ENCODE measurements around the gene ZDHHC11B. TPM values are rescaled to one million over a fixed set of nuclear protein-coding genes. Genes with fewer than 3 reads are reported as not detected.
"Not testable (repeated sequence)": the region's sequence is repeated elsewhere in the genome, so short reads cannot be mapped to it uniquely, and the experiment has no call there.

ZDHHC11B gene
- total RNA-seq, 1 experiment from 2014 or later: 0.40 TPM

DNA sequence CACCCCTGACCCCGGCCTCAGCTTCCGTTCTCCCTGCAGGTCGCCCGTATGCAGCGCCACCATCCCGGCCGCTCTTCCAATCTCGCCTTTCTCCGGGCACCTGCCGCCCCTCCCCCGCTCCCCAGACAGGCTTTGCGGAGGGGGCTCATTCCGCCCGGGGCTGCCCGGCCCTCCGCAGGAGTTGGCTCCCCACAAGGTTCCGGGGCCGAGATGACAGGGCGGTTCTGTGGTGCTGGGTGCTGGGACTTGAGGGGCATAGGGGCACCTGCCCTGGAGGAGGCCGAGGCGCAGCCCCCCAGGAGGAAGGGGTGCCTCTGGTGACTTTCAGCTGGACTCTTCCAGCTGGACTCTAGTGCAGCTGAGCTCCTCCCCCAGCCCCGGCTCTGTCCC, 90.5 kb downstream of the ZDHHC11B start:
- Histone ChIP-seq H3K4me2 (ENCODE audit: low read length) (peak overlapping the region; percentile 34; the same call in 1 of the 2 replicates), H3K4me3 (ENCODE audit: low read length) (peak overlapping the region; percentile 43; the same call in 1 of the 2 replicates)
- not testable (repeated sequence) for H3K4me1 ChIP-seq (ENCODE audit: insufficient read depth, low read length)

GRCh38 chr5:693271-694041, 91.1 kb downstream of the ZDHHC11B start, which contains the start of gene TPPP:
TPPP (minus strand) TSS chr5:693352; CDS start chr5:678060, 15,292 bp downstream.
- peak; percentile 75 for DNase-seq
- not testable (repeated sequence) for BruUV-seq (replicated peaks)
- H3K9ac ChIP-seq (ENCODE audit: low read length): peak within 1 kb of the TSS; percentile 61

More for the DNA sequence above, 90.5 kb downstream of the ZDHHC11B start:
- H3F3A ChIP-seq (ENCODE audit: low read length, unreplicated experiment); H3K79me2 ChIP-seq (ENCODE audit: low read length); CTCF ChIA-PET; H3K9ac ChIP-seq (ENCODE audit: low read length); H3K9me2 ChIP-seq (replicated peaks; ENCODE audit: low read length); DNase-seq; H3K36me3 ChIP-seq (ENCODE audit: low read depth, low read length); H4K20me1 ChIP-seq (ENCODE audit: low read length); H3K27me3 ChIP-seq (ENCODE audit: low read length); POLR2A ChIA-PET (ENCODE audit: unreplicated experiment); H3K27ac ChIP-seq (ENCODE audit: low read length); H3K9me3 ChIP-seq (ENCODE audit: low read length); H2AFZ ChIP-seq (ENCODE audit: low read length); ATAC-seq; intact Hi-C loops (cut with micrococcal nuclease); BruUV-seq (replicated peaks): not testable (repeated sequence)

GRCh38 chr5:692529-693041, 91.9 kb downstream of the ZDHHC11B start:
- peak overlapping the region; percentile 69 for H3K4me3 ChIP-seq (ENCODE audit: low read length)
- ATAC-seq: peak; percentile 17
- H3K9me3 ChIP-seq (ENCODE audit: low read length); H3K4me1 ChIP-seq (ENCODE audit: insufficient read depth, low read length); H4K20me1 ChIP-seq (ENCODE audit: low read length); H3K9me2 ChIP-seq (replicated peaks; ENCODE audit: low read length); BruUV-seq (replicated peaks); DNase-seq; H3K27ac ChIP-seq (ENCODE audit: low read length); CTCF ChIA-PET; H3K27me3 ChIP-seq (ENCODE audit: low read length); H3K36me3 ChIP-seq (ENCODE audit: low read depth, low read length); intact Hi-C loops (cut with micrococcal nuclease); H3K79me2 ChIP-seq (ENCODE audit: low read length); H3F3A ChIP-seq (ENCODE audit: low read length, unreplicated experiment): not testable (repeated sequence)
- POLR2A ChIA-PET (ENCODE audit: unreplicated experiment): interaction anchor here (0.6 kb wide), 1 partner anchor 124 kb away, joined by 3 read pairs; no protein-coding TSS in a partner anchor
- 0 out of 2 replicates have a peak overlapping the region, but pooled peaks have one; percentile 45 for H2AFZ ChIP-seq (ENCODE audit: low read length)
- H3K9ac ChIP-seq (ENCODE audit: low read length): peak overlapping the region; percentile 27; the same call in 1 of the 2 replicates
- H3K4me2 ChIP-seq (ENCODE audit: low read length): peak overlapping the region; percentile 85

More at GRCh38 chr5:693271-694041, 91.1 kb downstream of the ZDHHC11B start, which contains the start of gene TPPP:
- H3K9me2 ChIP-seq (replicated peaks; ENCODE audit: low read length); intact Hi-C loops (cut with micrococcal nuclease); H3F3A ChIP-seq (ENCODE audit: low read length, unreplicated experiment); H4K20me1 ChIP-seq (ENCODE audit: low read length); H3K9me3 ChIP-seq (ENCODE audit: low read length); H3K27ac ChIP-seq (ENCODE audit: low read length); H3K36me3 ChIP-seq (ENCODE audit: low read depth, low read length); H3K4me1 ChIP-seq (ENCODE audit: insufficient read depth, low read length); H3K79me2 ChIP-seq (ENCODE audit: low read length); H3K27me3 ChIP-seq (ENCODE audit: low read length): not testable (repeated sequence)
- POLR2A ChIA-PET (ENCODE audit: unreplicated experiment): interaction anchor here (0.6 to 0.7 kb wide), 2 partner anchors 124 to 218 kb away, joined by 3 to 5 read pairs; no protein-coding TSS in a partner anchor
- peak within 1 kb of the TSS; percentile 69 for H3K4me3 ChIP-seq (ENCODE audit: low read length)
- H3K4me2 ChIP-seq (ENCODE audit: low read length): peak within 1 kb of the TSS; percentile 85
- 0 out of 2 replicates have a peak within 1 kb of the TSS, but pooled peaks have one; percentile 45 for H2AFZ ChIP-seq (ENCODE audit: low read length)
- ATAC-seq: peak; percentile 88
- CTCF ChIA-PET: interaction anchor here (0.6 kb wide), 1 partner anchor 247 kb away, joined by 7 read pairs; no protein-coding TSS in a partner anchor

- CTCF ChIA-PET: no interaction called here
- intact Hi-C loops (cut with micrococcal nuclease): no loop called here
These were observed 92.6 kb downstream of the ZDHHC11B start for GRCh38 chr5:691817-692528.

GRCh38 chr5:691049-691448, 93.5 kb downstream of the ZDHHC11B start:
- DNase-seq; H3K79me2 ChIP-seq (ENCODE audit: low read length); H3F3A ChIP-seq (ENCODE audit: low read length, unreplicated experiment); BruUV-seq (replicated peaks); H2AFZ ChIP-seq (ENCODE audit: low read length); H3K4me2 ChIP-seq (ENCODE audit: low read length); CTCF ChIA-PET; H3K36me3 ChIP-seq (ENCODE audit: low read depth, low read length); H3K9me2 ChIP-seq (replicated peaks; ENCODE audit: low read length); ATAC-seq; H3K9me3 ChIP-seq (ENCODE audit: low read length); H3K4me3 ChIP-seq (ENCODE audit: low read length); H3K9ac ChIP-seq (ENCODE audit: low read length); H3K27me3 ChIP-seq (ENCODE audit: low read length); H3K27ac ChIP-seq (ENCODE audit: low read length); intact Hi-C loops (cut with micrococcal nuclease); H4K20me1 ChIP-seq (ENCODE audit: low read length); POLR2A ChIA-PET (ENCODE audit: unreplicated experiment); H3K4me1 ChIP-seq (ENCODE audit: insufficient read depth, low read length): not testable (repeated sequence)

More at GRCh38 chr5:691817-692528, 92.6 kb downstream of the ZDHHC11B start:
- H3K4me3 ChIP-seq (ENCODE audit: low read length): peak overlapping the region; percentile 69
- no peak overlapping the region for H3K9ac ChIP-seq (ENCODE audit: low read length)
- no peak overlapping the region for H3K27ac ChIP-seq (ENCODE audit: low read length)
- POLR2A ChIA-PET (ENCODE audit: unreplicated experiment): no interaction called here
- H3F3A ChIP-seq (ENCODE audit: low read length, unreplicated experiment): no peaks in the 10 kb centered on the region
- peak overlapping the region; percentile 85 for H3K4me2 ChIP-seq (ENCODE audit: low read length)
- no peaks in the 10 kb centered on the region for H3K9me3 ChIP-seq (ENCODE audit: low read length)
- no peaks in the 10 kb centered on the region for H3K79me2 ChIP-seq (ENCODE audit: low read length)
- no peaks in the 10 kb centered on the region for H3K9me2 ChIP-seq (replicated peaks; ENCODE audit: low read length)
- TF ChIP-seq, protein P1, sequence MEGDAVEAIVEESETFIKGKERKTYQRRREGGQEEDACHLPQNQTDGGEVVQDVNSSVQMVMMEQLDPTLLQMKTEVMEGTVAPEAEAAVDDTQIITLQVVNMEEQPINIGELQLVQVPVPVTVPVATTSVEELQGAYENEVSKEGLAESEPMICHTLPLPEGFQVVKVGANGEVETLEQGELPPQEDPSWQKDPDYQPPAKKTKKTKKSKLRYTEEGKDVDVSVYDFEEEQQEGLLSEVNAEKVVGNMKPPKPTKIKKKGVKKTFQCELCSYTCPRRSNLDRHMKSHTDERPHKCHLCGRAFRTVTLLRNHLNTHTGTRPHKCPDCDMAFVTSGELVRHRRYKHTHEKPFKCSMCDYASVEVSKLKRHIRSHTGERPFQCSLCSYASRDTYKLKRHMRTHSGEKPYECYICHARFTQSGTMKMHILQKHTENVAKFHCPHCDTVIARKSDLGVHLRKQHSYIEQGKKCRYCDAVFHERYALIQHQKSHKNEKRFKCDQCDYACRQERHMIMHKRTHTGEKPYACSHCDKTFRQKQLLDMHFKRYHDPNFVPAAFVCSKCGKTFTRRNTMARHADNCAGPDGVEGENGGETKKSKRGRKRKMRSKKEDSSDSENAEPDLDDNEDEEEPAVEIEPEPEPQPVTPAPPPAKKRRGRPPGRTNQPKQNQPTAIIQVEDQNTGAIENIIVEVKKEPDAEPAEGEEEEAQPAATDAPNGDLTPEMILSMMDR (conservative IDR thresholded peaks at IDR 0.05; ENCODE audit: low read depth, low read length): no peak
- no peak for TF ChIP-seq EZH2 (IDR thresholded peaks at IDR 0.05; ENCODE audit: low read length, unreplicated experiment)
- no peak for TF ChIP-seq EZH2phosphoT487 (IDR thresholded peaks at IDR 0.05; ENCODE audit: borderline replicate concordance, low read length)
- H3K27me3 ChIP-seq (ENCODE audit: low read length): no peaks in the 10 kb centered on the region
- H2AFZ ChIP-seq (ENCODE audit: low read length): no peak overlapping the region
- DNase-seq: no peak
- ATAC-seq: no peak
- H3K4me1 ChIP-seq (ENCODE audit: insufficient read depth, low read length): no peaks in the 10 kb centered on the region
- H3K36me3 ChIP-seq (ENCODE audit: low read depth, low read length): no peaks in the 10 kb centered on the region
- no TSS peak for BruUV-seq (replicated peaks)
- no peaks in the 10 kb centered on the region for H4K20me1 ChIP-seq (ENCODE audit: low read length)
